ENCODE data around the gene GATA5. TPM values are rescaled to one million over a fixed set of nuclear protein-coding genes. Genes with fewer than 3 reads are reported as not detected.

Gene GATA5
- total RNA-seq, 4 donors from 2014 or later = 0.26 to 17.8 (median 3.5) TPM; not detected in 1

- DNase-seq = no peak
- H3K4me1 ChIP-seq = no peaks in the 10 kb centered on the region
- no peaks in the 10 kb centered on the region for H3K36me3 ChIP-seq
- TF ChIP-seq POLR2A (IDR thresholded peaks at IDR 0.05) = no peak
- TF ChIP-seq CTCF (IDR thresholded peaks at IDR 0.05) = no peak
- intact Hi-C loops (cut with DNase I; ENCODE audit: low total_unique reads) = no loop called here
- no peaks in the 10 kb centered on the region for H3K9me3 ChIP-seq
- H3K27me3 ChIP-seq = no peaks in the 10 kb centered on the region
- no peak overlapping the region for H3K27ac ChIP-seq
- H3K4me3 ChIP-seq = no peak overlapping the region
Measured at GRCh38 chr20:62455929-62456328, 19.9 kb downstream of the GATA5 start.

GRCh38 chr20:62454904-62455636 is 20.7 kb downstream of the GATA5 start:
- Histone ChIP-seq H3K27me3 (no peaks in the 10 kb centered on the region), H3K4me3 (no peak overlapping the region), H3K4me1 (no peaks in the 10 kb centered on the region), H3K27ac (peak overlapping the region; percentile 64 to 72), H3K36me3 (no peaks in the 10 kb centered on the region), H3K9me3 (no peaks in the 10 kb centered on the region)
- DNase-seq = no peak
- TF ChIP-seq POLR2A (IDR thresholded peaks at IDR 0.05) (no peak), CTCF (IDR thresholded peaks at IDR 0.05) (no peak)
- intact Hi-C loops (cut with DNase I; ENCODE audit: low total_unique reads) = no loop called here

GRCh38 chr20:62453186-62453808 is 22.5 kb downstream of the GATA5 start:
- H3K4me1 ChIP-seq = no peaks in the 10 kb centered on the region
- no peak overlapping the region for H3K4me3 ChIP-seq
- H3K27me3 ChIP-seq = no peaks in the 10 kb centered on the region
- no peak for DNase-seq
- no peaks in the 10 kb centered on the region for H3K9me3 ChIP-seq
- TF ChIP-seq CTCF (IDR thresholded peaks at IDR 0.05) = no peak
- no peak for TF ChIP-seq POLR2A (IDR thresholded peaks at IDR 0.05)
- intact Hi-C loops (cut with DNase I; ENCODE audit: low total_unique reads) = no loop called here
- H3K36me3 ChIP-seq = no peaks in the 10 kb centered on the region
- no peak overlapping the region for H3K27ac ChIP-seq

GRCh38 chr20:62452475-62453095 is 23.2 kb downstream of the GATA5 start:
- H3K27ac ChIP-seq = no peak overlapping the region
- DNase-seq = no peak
- no peaks in the 10 kb centered on the region for H3K27me3 ChIP-seq
- H3K36me3 ChIP-seq = no peaks in the 10 kb centered on the region
- no peak for TF ChIP-seq POLR2A (IDR thresholded peaks at IDR 0.05)
- TF ChIP-seq CTCF (IDR thresholded peaks at IDR 0.05) = no peak
- H3K9me3 ChIP-seq = no peaks in the 10 kb centered on the region
- no peak overlapping the region for H3K4me3 ChIP-seq
- no peaks in the 10 kb centered on the region for H3K4me1 ChIP-seq
- intact Hi-C loops (cut with DNase I; ENCODE audit: low total_unique reads) = no loop called here

GRCh38 chr20:62451970-62452369 is 23.8 kb downstream of the GATA5 start:
- intact Hi-C loops (cut with DNase I; ENCODE audit: low total_unique reads) = no loop called here
- Histone ChIP-seq H3K36me3 (no peaks in the 10 kb centered on the region), H3K9me3 (no peaks in the 10 kb centered on the region), H3K4me3 (no peak overlapping the region), H3K27ac (no peak overlapping the region), H3K4me1 (no peaks in the 10 kb centered on the region), H3K27me3 (no peaks in the 10 kb centered on the region)
- no peak for DNase-seq
- no peak for TF ChIP-seq POLR2A (IDR thresholded peaks at IDR 0.05)
- TF ChIP-seq CTCF (IDR thresholded peaks at IDR 0.05) = no peak

Data from uterus (tissue), 4 donors.